Natural killer cell (primary cell): ENCODE measurements around the gene NUFIP1. TPM values are rescaled to one million over a fixed set of nuclear protein-coding genes. Genes with fewer than 3 reads are reported as not detected.
"Not testable (repeated sequence)": the region's sequence is repeated elsewhere in the genome, so short reads cannot be mapped to it uniquely, and the experiment has no call there.

Source experiments
- ATAC-seq, 3 donors: fragments of 150-1000 bp in 2 of 3; fragments of 200-7000 bp in 1 of 3; cut with Tn5 transposase; 1 replicate in 1 of 3; 2 replicates in 2 of 3; pipeline ENCODE4 v1.10.0; 2021; ENCODE audit warnings: mild to moderate bottlenecking in 2 of 3, moderate library complexity in 2 of 3
- DNase-seq, 2 donors: peaks; one replicate each; pipeline versions ENCODE4 v3.0.0 to v3.0.0-alpha.2; 2013 to 2021; ENCODE audit warnings: mixed read lengths in 1 of 2
- H3K27ac ChIP-seq: one replicate; pipeline ENCODE4 v1.5.1; 2013; ENCODE audit warnings: mild to moderate bottlenecking, low read length
- H3K27me3 ChIP-seq: one replicate; pipeline ENCODE4 v1.6.1; 2013; ENCODE audit warnings: low read length; ENCODE audit not compliant: control insufficient read depth, insufficient read depth
- H3K36me3 ChIP-seq: one replicate; pipeline ENCODE4 v1.6.1; 2013; ENCODE audit warnings: low read length; ENCODE audit not compliant: control insufficient read depth, insufficient read depth
- H3K4me1 ChIP-seq: one replicate; pipeline ENCODE4 v1.6.1; 2013; ENCODE audit warnings: low read length; ENCODE audit not compliant: control insufficient read depth, insufficient read depth
- H3K4me3 ChIP-seq: one replicate; pipeline ENCODE4 v1.5.1; 2013; ENCODE audit warnings: low read length
- H3K9me3 ChIP-seq: one replicate; pipeline ENCODE4 v1.6.1; 2013; ENCODE audit warnings: low read length; ENCODE audit not compliant: control insufficient read depth, insufficient read depth
- H3K27ac Mint-ChIP-seq, 2 donors: one replicate each; pipeline ENCODE4 v1.8.0; 2022; ENCODE audit warnings: mild to moderate bottlenecking in 2 of 2, mixed read lengths in 2 of 2, moderate library complexity in 1 of 2
- H3K27me3 Mint-ChIP-seq, 2 donors: one replicate each; pipeline ENCODE4 v1.8.0; 2022; ENCODE audit warnings: low read depth in 2 of 2, mixed read lengths in 2 of 2
- H3K36me3 Mint-ChIP-seq: one replicate; pipeline ENCODE4 v1.8.0; 2022; ENCODE audit warnings: mixed read lengths
- H3K4me1 Mint-ChIP-seq, 2 donors: one replicate each; pipeline ENCODE4 v1.8.0; 2022; ENCODE audit warnings: mixed read lengths in 2 of 2
- H3K4me3 Mint-ChIP-seq: one replicate; pipeline ENCODE4 v1.8.0; 2022; ENCODE audit warnings: mild to moderate bottlenecking, moderate library complexity, mixed read lengths
- H3K9me3 Mint-ChIP-seq, 2 donors: one replicate each; pipeline ENCODE4 v1.8.0; 2022; ENCODE audit warnings: mixed read lengths in 2 of 2
- WGBS: methylation state at CpG from one replicate; pipeline ENCODE4 v1.1.7; 2013; ENCODE audit warnings: missing lambda C conversion rate; ENCODE audit not compliant: insufficient coverage; 5-methylcytosine and 5-hydroxymethylcytosine counted together
- intact Hi-C: fragments of 100-400 bp; cut with micrococcal nuclease; formaldehyde crosslinking; loops from one replicate; pipeline ENCODE4 v1.14.2; 2022
- total RNA-seq, 4 donors: library from RNA; stranded (reverse); fragments of 120-200 nt in 1 of 4; gene quantifications; one replicate each; pipeline versions ENCODE4 v1.2.3 to v1.2.4, GENCODE V29; 2013 to 2022
- TF ChIP-seq, protein P1 (sequence below): fragments of 200-600 bp; IDR thresholded peaks from one replicate; pipeline ENCODE4 v1.8.0; 2022; ENCODE audit warnings: antibody characterized with exemption

The NUFIP1 gene
- total RNA-seq, 3 donors from 2014 or later (not counting 1 experiment from before 2014, with no cell fraction given): 4.1 to 6.2 (median 4.4) TPM

DNA sequence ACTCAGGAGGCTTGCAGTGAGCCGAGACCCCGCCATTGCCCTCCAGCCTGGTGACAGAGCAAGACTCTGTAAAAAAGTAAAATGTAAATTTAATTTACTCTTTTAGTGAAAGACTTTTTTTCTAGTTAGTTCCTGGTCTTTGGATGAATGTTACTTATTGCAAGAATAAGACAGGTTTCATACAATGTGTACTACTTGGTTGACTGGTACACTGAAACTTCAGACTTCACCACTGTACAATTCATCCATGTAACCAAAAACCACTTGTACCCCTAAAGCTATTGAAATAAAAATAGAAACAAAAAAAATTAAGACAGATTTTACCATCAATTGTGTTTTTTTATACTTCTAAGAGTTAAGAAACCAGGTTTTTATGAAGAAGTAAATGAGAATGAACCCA, 35.6 kb upstream of the NUFIP1 start:
- Mint-ChIP-seq H3K36me3 (peaks cover 17% of the 10 kb centered on the region), H3K27me3 (no peaks in the 10 kb centered on the region), H3K4me3 (no peak overlapping the region), H3K4me1 (no peaks in the 10 kb centered on the region), H3K9me3 (no peaks in the 10 kb centered on the region), H3K27ac (no peak overlapping the region)
- intact Hi-C loops: no loop called here
- no peaks in the 10 kb centered on the region for H3K27me3 ChIP-seq
- ATAC-seq: no peak
- no peak overlapping the region for H3K4me3 ChIP-seq
- TF ChIP-seq, protein P1, sequence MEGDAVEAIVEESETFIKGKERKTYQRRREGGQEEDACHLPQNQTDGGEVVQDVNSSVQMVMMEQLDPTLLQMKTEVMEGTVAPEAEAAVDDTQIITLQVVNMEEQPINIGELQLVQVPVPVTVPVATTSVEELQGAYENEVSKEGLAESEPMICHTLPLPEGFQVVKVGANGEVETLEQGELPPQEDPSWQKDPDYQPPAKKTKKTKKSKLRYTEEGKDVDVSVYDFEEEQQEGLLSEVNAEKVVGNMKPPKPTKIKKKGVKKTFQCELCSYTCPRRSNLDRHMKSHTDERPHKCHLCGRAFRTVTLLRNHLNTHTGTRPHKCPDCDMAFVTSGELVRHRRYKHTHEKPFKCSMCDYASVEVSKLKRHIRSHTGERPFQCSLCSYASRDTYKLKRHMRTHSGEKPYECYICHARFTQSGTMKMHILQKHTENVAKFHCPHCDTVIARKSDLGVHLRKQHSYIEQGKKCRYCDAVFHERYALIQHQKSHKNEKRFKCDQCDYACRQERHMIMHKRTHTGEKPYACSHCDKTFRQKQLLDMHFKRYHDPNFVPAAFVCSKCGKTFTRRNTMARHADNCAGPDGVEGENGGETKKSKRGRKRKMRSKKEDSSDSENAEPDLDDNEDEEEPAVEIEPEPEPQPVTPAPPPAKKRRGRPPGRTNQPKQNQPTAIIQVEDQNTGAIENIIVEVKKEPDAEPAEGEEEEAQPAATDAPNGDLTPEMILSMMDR: no peak
- no peaks in the 10 kb centered on the region for H3K9me3 ChIP-seq
- H3K36me3 ChIP-seq: peaks cover 37% of the 10 kb centered on the region
- DNase-seq: no peak
- H3K27ac ChIP-seq: no peak overlapping the region
- H3K4me1 ChIP-seq: no peaks in the 10 kb centered on the region
- 100% methylated on average over 2 of the region's 2 CpGs for whole genome bisulfite sequencing

DNA sequence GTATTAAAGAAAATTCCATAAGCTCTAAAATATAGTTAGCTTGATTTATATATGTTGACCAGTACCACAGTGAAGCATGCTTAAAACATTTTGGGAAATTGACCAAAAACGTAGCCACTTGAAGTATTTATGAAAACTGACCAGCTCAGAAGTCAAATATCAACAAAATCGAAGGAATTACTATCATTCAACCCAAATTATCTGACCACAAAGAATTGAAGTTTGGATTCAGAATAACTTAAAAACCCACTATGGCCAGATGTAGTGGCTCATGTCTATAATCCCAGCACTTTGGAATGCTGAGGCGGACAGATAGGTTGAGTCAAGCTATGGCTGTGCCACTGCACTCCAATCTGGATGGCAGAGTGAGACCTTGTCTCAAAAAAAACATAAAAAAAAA, 32.0 kb upstream of the NUFIP1 start:
- H3K36me3 Mint-ChIP-seq: peaks cover 13% of the 10 kb centered on the region
- ATAC-seq (no peak), DNase-seq (no peak)
- Histone ChIP-seq H3K9me3 (no peaks in the 10 kb centered on the region), H3K27ac (no peak overlapping the region), H3K36me3 (peaks cover 40% of the 10 kb centered on the region), H3K4me1 (no peaks in the 10 kb centered on the region), H3K4me3 (no peak overlapping the region), H3K27me3 (no peaks in the 10 kb centered on the region)
- no peak overlapping the region for H3K4me3 Mint-ChIP-seq
- TF ChIP-seq, protein P1: no peak
- WGBS: 98% methylated on average over 3 of the region's 3 CpGs
- H3K4me1 Mint-ChIP-seq: no peaks in the 10 kb centered on the region
- intact Hi-C loops: no loop called here
- no peaks in the 10 kb centered on the region for H3K27me3 Mint-ChIP-seq
- no peak overlapping the region for H3K27ac Mint-ChIP-seq
- H3K9me3 Mint-ChIP-seq: no peaks in the 10 kb centered on the region

DNA sequence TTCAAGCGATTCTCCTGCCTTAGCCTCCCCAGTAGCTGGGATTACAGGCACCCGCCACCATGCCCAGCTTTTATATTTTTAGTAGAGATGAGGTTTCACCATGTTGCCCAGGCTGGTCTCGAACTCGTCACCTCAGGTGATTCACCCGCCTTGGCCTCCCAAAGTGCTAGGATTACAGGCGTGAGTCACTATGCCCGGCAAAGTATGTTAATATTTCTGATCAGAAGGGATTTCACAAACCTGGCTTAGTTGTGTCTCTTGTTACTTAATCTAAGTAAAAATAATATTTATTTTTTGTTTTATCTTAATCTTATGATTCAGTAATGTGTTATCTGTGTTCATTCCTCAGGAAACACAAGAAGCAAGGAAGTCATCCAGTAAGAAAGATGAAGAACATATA, 30.7 kb upstream of the NUFIP1 start:
- H3K36me3 Mint-ChIP-seq: peaks cover 20% of the 10 kb centered on the region
- peaks cover 48% of the 10 kb centered on the region for H3K36me3 ChIP-seq
- intact Hi-C loops, H3K4me3 ChIP-seq, H3K27me3 Mint-ChIP-seq, H3K4me1 ChIP-seq, H3K9me3 Mint-ChIP-seq, H3K27me3 ChIP-seq, H3K27ac ChIP-seq, H3K9me3 ChIP-seq, H3K4me3 Mint-ChIP-seq, H3K27ac Mint-ChIP-seq, H3K4me1 Mint-ChIP-seq, ATAC-seq, DNase-seq: not testable (repeated sequence)
- WGBS: 98% methylated on average over 5 of the region's 7 CpGs

DNA sequence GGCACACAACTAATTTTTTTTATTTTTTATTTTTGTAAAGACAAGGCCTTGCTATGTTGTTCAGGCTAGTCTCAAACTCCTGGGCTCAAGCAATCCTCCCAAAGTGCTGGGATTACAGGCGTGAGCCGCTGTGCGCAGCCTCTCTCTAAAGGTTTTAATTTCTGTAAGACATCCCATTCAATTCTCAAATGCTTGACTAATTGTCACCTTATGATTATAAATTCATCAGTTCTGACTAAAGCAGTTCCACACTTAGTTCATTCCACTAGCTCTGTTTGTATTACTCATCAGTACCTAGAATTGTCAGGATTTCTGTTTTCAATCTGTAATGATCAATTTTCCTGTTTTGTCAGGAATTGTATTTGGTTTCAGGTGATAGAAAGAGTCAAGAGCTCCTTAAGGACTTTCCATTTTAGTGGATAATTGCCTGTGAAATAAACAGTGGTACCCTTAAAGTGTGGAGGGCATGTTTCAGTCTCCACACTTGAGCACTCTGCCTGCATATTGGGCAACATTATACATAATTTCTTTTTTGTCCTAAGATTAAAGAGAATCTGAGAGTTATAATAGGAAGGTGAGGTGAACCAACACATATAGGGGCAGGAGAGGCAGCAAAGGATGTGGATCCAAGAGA, 27.6 kb upstream of the NUFIP1 start:
- H3K4me1 ChIP-seq: no peaks in the 10 kb centered on the region
- Mint-ChIP-seq H3K27me3 (no peaks in the 10 kb centered on the region), H3K4me3 (no peak overlapping the region), H3K4me1 (no peaks in the 10 kb centered on the region), H3K27ac (no peak overlapping the region), H3K36me3 (peaks cover 20% of the 10 kb centered on the region), H3K9me3 (no peaks in the 10 kb centered on the region)
- H3K36me3 ChIP-seq: peaks cover 50% of the 10 kb centered on the region
- no peaks in the 10 kb centered on the region for H3K9me3 ChIP-seq
- DNase-seq (no peak), ATAC-seq (no peak)
- TF ChIP-seq, protein P1: no peak
- WGBS: 96% methylated on average over 3 of the region's 3 CpGs
- H3K27ac ChIP-seq: no peak overlapping the region
- no peaks in the 10 kb centered on the region for H3K27me3 ChIP-seq
- intact Hi-C loops: no loop called here
- no peak overlapping the region for H3K4me3 ChIP-seq
